ENCODE measurements around the gene MAP3K1.

DNA sequence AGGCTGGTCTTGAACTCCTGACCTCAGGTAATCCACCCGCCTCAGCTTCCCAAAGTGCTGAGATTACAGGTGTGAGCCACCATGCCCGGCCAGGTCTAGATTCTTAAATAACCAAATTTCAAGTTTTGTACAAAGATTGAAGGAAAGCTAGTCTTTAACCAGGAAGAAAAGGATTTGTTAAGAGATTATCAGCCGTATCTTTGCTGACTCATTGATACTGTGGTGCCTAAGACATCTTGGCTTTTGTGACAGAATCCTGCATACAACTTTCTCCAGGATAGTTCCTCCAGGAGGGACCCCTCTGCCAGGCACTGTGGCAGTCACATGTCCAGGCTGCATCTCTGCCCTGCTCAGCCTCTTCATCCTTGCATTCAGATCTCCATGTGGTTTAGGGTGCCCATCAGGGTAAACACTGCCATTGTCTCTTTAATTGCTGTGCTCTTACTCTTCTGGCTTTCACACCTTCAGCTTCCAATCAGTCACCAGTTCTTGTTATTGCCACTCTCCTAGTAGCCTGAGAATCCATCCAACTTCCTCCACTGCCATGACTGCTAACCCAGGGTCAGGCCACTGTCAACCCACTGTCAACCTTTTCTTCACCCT lies 10.0 kb downstream of the MAP3K1 start:
- no peak for TF ChIP-seq CTCF (conservative IDR thresholded peaks at IDR 0.05; ENCODE audit: low read length)
- TF ChIP-seq EZH2phosphoT487 (IDR thresholded peaks at IDR 0.05; ENCODE audit: borderline replicate concordance): no peak

All from Loucy (cell line).